Stomach (tissue), 4 donors: ENCODE results near the gene ABLIM3.

Source experiments
- POLR2A ChIP-seq, 4 donors: fragments of 450-650 bp; IDR thresholded peaks; one replicate each; pipeline ENCODE4 v1.6.1; 2016; ENCODE audit warnings: antibody characterized with exemption in 4 of 4, control low read depth in 2 of 4, mild to moderate bottlenecking in 1 of 4, moderate library complexity in 1 of 4
- POLR2AphosphoS5 ChIP-seq, 3 donors: sonication (generic); formaldehyde crosslinking; IDR thresholded peaks; one replicate each; pipeline ENCODE4 v1.6.1; 2016; ENCODE audit warnings: antibody characterized with exemption in 3 of 3
- TF ChIP-seq, protein P1 (sequence below), 7 experiments: fragments of 450-650 bp in 4 of 7; fragments of 200-600 bp in 3 of 7; sonication (generic) in 3 of 7; IDR thresholded peaks; one replicate each; pipeline ENCODE4 v1.5.1; 2016 to 2019; ENCODE audit warnings: antibody characterized with exemption in 7 of 7, control low read depth in 2 of 7, mild to moderate bottlenecking in 1 of 7

DNA sequence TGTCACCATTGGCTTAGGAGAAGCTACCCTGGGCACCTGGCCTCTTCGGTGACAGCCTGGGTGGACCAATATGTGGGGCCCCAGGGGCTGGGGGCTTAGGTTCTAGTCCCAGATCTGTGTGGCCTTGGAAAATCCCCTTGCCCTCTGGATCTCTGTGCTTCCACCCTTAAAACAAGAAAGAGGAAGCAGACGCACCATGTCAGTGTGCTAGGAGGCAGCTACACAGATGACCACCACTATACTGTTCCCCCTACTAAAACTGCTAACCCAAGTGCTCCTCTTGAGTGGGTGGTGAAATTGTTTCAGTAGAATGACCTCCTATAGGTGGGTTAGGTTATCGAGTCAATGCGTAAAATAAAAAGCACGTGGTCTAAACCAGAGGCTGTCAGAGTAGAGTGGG, 161.3 kb downstream of the ABLIM3 start:
- TF ChIP-seq POLR2A (IDR thresholded peaks at IDR 0.05) (no peak), POLR2AphosphoS5 (IDR thresholded peaks at IDR 0.05) (no peak)
- TF ChIP-seq, protein P1, sequence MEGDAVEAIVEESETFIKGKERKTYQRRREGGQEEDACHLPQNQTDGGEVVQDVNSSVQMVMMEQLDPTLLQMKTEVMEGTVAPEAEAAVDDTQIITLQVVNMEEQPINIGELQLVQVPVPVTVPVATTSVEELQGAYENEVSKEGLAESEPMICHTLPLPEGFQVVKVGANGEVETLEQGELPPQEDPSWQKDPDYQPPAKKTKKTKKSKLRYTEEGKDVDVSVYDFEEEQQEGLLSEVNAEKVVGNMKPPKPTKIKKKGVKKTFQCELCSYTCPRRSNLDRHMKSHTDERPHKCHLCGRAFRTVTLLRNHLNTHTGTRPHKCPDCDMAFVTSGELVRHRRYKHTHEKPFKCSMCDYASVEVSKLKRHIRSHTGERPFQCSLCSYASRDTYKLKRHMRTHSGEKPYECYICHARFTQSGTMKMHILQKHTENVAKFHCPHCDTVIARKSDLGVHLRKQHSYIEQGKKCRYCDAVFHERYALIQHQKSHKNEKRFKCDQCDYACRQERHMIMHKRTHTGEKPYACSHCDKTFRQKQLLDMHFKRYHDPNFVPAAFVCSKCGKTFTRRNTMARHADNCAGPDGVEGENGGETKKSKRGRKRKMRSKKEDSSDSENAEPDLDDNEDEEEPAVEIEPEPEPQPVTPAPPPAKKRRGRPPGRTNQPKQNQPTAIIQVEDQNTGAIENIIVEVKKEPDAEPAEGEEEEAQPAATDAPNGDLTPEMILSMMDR (IDR thresholded peaks at IDR 0.05): no peak
